ENCODE measurements around the gene CRLF1. TPM values are rescaled to one million over a fixed set of nuclear protein-coding genes. Genes with fewer than 3 reads are reported as not detected.

Gene CRLF1
- total RNA-seq, 1 donor from 2014 or later: 6.0 TPM

GRCh38 chr19:18651300-18651699, 44.7 kb upstream of the CRLF1 start:
- Mint-ChIP-seq H3K9me3 (ENCODE audit: low read depth) (no peaks in the 10 kb centered on the region), H3K27ac (no peak overlapping the region), H3K4me3 (ENCODE audit: low read depth) (no peak overlapping the region), H3K4me1 (ENCODE audit: low read depth) (peaks cover 17% of the 10 kb centered on the region), H3K27me3 (peaks cover 7% of the 10 kb centered on the region), H3K36me3 (ENCODE audit: insufficient read depth) (no peaks in the 10 kb centered on the region)
- no peak for DNase-seq (ENCODE audit: low spot score, unreplicated experiment)
- no peak for TF ChIP-seq CTCF (IDR thresholded peaks at IDR 0.05; ENCODE audit: unreplicated experiment)

- no peaks in the 10 kb centered on the region for H3K36me3 Mint-ChIP-seq (ENCODE audit: insufficient read depth)
- H3K27ac Mint-ChIP-seq: no peak overlapping the region
- H3K4me3 Mint-ChIP-seq (ENCODE audit: low read depth): no peak overlapping the region
- H3K4me1 Mint-ChIP-seq (ENCODE audit: low read depth): peaks cover 17% of the 10 kb centered on the region
- H3K9me3 Mint-ChIP-seq (ENCODE audit: low read depth): no peaks in the 10 kb centered on the region
- H3K27me3 Mint-ChIP-seq: peaks cover 7% of the 10 kb centered on the region
- no peak for TF ChIP-seq CTCF (IDR thresholded peaks at IDR 0.05; ENCODE audit: unreplicated experiment)
- DNase-seq (ENCODE audit: low spot score, unreplicated experiment): no peak
Observed at GRCh38 chr19:18650468-18651041, 44.0 kb upstream of the CRLF1 start.

GRCh38 chr19:18650021-18650390, 43.4 kb upstream of the CRLF1 start:
- Mint-ChIP-seq H3K4me1 (ENCODE audit: low read depth) (peaks cover 17% of the 10 kb centered on the region), H3K27me3 (peaks cover 7% of the 10 kb centered on the region), H3K36me3 (ENCODE audit: insufficient read depth) (no peaks in the 10 kb centered on the region), H3K9me3 (ENCODE audit: low read depth) (no peaks in the 10 kb centered on the region), H3K27ac (peak overlapping the region; percentile 71), H3K4me3 (ENCODE audit: low read depth) (no peak overlapping the region)
- DNase-seq (ENCODE audit: low spot score, unreplicated experiment): no peak
- no peak for TF ChIP-seq CTCF (IDR thresholded peaks at IDR 0.05; ENCODE audit: unreplicated experiment)

- H3K4me3 Mint-ChIP-seq (ENCODE audit: low read depth): no peak overlapping the region
- TF ChIP-seq CTCF (IDR thresholded peaks at IDR 0.05; ENCODE audit: unreplicated experiment): no peak
- H3K4me1 Mint-ChIP-seq (ENCODE audit: low read depth): peaks cover 17% of the 10 kb centered on the region
- H3K36me3 Mint-ChIP-seq (ENCODE audit: insufficient read depth): no peaks in the 10 kb centered on the region
- no peak for DNase-seq (ENCODE audit: low spot score, unreplicated experiment)
- H3K27ac Mint-ChIP-seq: peak overlapping the region; percentile 60
- peaks cover 7% of the 10 kb centered on the region for H3K27me3 Mint-ChIP-seq
- no peaks in the 10 kb centered on the region for H3K9me3 Mint-ChIP-seq (ENCODE audit: low read depth)
Observed at GRCh38 chr19:18649371-18650020, 42.9 kb upstream of the CRLF1 start.

GRCh38 chr19:18648973-18649315, 42.3 kb upstream of the CRLF1 start:
- Mint-ChIP-seq H3K4me3 (ENCODE audit: low read depth) (no peak overlapping the region), H3K4me1 (ENCODE audit: low read depth) (peaks cover 17% of the 10 kb centered on the region), H3K27me3 (peaks cover 7% of the 10 kb centered on the region), H3K27ac (peak overlapping the region; percentile 82), H3K36me3 (ENCODE audit: insufficient read depth) (peaks cover under 1% of the 10 kb centered on the region), H3K9me3 (ENCODE audit: low read depth) (no peaks in the 10 kb centered on the region)
- DNase-seq (ENCODE audit: low spot score, unreplicated experiment): no peak
- no peak for TF ChIP-seq CTCF (IDR thresholded peaks at IDR 0.05; ENCODE audit: unreplicated experiment)
